WTC11 (cell line): ENCODE results near the gene JADE1. TPM values are rescaled to one million over a fixed set of nuclear protein-coding genes. Genes with fewer than 3 reads are reported as not detected.

Source experiments
- ATAC-seq: fragments of 200-7000 bp; cut with Tn5 transposase; 2 replicates; pipeline ENCODE4 v1.10.0; 2021; ENCODE audit warnings: mild to moderate bottlenecking, moderate library complexity
- Bru-seq: library from RNA; stranded (reverse); fragments of 400-500 nt; gene quantifications from one replicate; lab custom pipeline; 2021; lab: Mats Ljungman, UMichigan
- CTCF ChIA-PET: fragments of 300-600 bp; sonication (Branson Sonifier 250); formaldehyde crosslinking; loops from one replicate; lab custom pipeline; 2021; ENCODE audit warnings: antibody characterized with exemption; lab: Charles Lee
- POLR2A ChIA-PET: fragments of 350-600 bp; sonication (Branson Sonifier 250); formaldehyde crosslinking; loops from one replicate; lab custom pipeline; 2021; ENCODE audit warnings: antibody characterized with exemption; lab: Charles Lee
- DNase-seq: peaks from one replicate; pipeline ENCODE4 v3.0.0; 2021; ENCODE audit warnings: low spot score
- H3K27ac Mint-ChIP-seq: 2 replicates; pipeline ENCODE4 v1.8.0; 2021; ENCODE audit warnings: mixed read lengths
- H3K27me3 Mint-ChIP-seq: 2 replicates; pipeline ENCODE4 v1.8.0; 2021; ENCODE audit warnings: low read depth, mild to moderate bottlenecking, moderate library complexity, mixed read lengths
- H3K36me3 Mint-ChIP-seq: 2 replicates; pipeline ENCODE4 v1.8.0; 2021; ENCODE audit warnings: mixed read lengths
- H3K4me1 Mint-ChIP-seq: 2 replicates; pipeline ENCODE4 v1.8.0; 2022; ENCODE audit warnings: mixed read lengths
- H3K4me3 Mint-ChIP-seq: 2 replicates; pipeline ENCODE4 v1.8.0; 2021; ENCODE audit warnings: mild to moderate bottlenecking, moderate library complexity, mixed read lengths
- H3K9me3 Mint-ChIP-seq: 2 replicates; pipeline ENCODE4 v1.8.0; 2021; ENCODE audit warnings: mixed read lengths
- AR ChIP-seq: fragments of 250-450 bp; sonication (Bioruptor Pico); IDR thresholded peaks from 2 replicates; pipeline ENCODE4 v1.9.0; 2021; ENCODE audit warnings: mild to moderate bottlenecking
- CREM ChIP-seq: sonication (generic); formaldehyde crosslinking; IDR thresholded peaks from 2 replicates; pipeline ENCODE4 v1.8.1; 2022; ENCODE audit warnings: mild to moderate bottlenecking, missing genetic modification reagents, moderate library complexity
- CTCF ChIP-seq: fragments of 200-600 bp; IDR thresholded peaks from 2 replicates; pipeline ENCODE4 v1.8.0; 2022; ENCODE audit warnings: antibody characterized with exemption
- EMX1 ChIP-seq: fragments of 250-450 bp; sonication (Bioruptor Pico); IDR thresholded peaks from 2 replicates; pipeline ENCODE4 v1.8.0; 2021; ENCODE audit warnings: mild to moderate bottlenecking
- ERG ChIP-seq: fragments of 250-450 bp; sonication (Bioruptor Pico); IDR thresholded peaks from 2 replicates; pipeline ENCODE4 v1.8.0; 2021; ENCODE audit warnings: mild to moderate bottlenecking
- FOXJ3 ChIP-seq: sonication (generic); formaldehyde crosslinking; IDR thresholded peaks from 2 replicates; pipeline ENCODE4 v1.9.0; 2021; ENCODE audit warnings: missing genetic modification reagents, mild to moderate bottlenecking, borderline replicate concordance
- FOXP1 ChIP-seq: sonication (generic); formaldehyde crosslinking; IDR thresholded peaks from 2 replicates; pipeline ENCODE4 v1.8.0; 2022; ENCODE audit warnings: missing genetic modification reagents, mild to moderate bottlenecking, moderate library complexity, borderline replicate concordance
- FOXP4 ChIP-seq: sonication (generic); formaldehyde crosslinking; IDR thresholded peaks from 2 replicates; pipeline ENCODE4 v1.8.0; 2022; ENCODE audit warnings: mild to moderate bottlenecking, missing genetic modification reagents
- HMGA2 ChIP-seq: fragments of 250-450 bp; sonication (Bioruptor Pico); IDR thresholded peaks from 2 replicates; pipeline ENCODE4 v1.4.0; 2021; ENCODE audit warnings: mild to moderate bottlenecking, moderate library complexity
- HMGXB4 ChIP-seq: sonication (generic); formaldehyde crosslinking; IDR thresholded peaks from 2 replicates; pipeline ENCODE4 v1.8.1; 2023; ENCODE audit warnings: mild to moderate bottlenecking, moderate library complexity, missing genetic modification reagents
- JUN ChIP-seq: sonication (generic); formaldehyde crosslinking; IDR thresholded peaks from 2 replicates; pipeline ENCODE4 v1.8.0; 2023; ENCODE audit warnings: mild to moderate bottlenecking, missing genetic modification reagents
- KAT7 ChIP-seq: sonication (generic); formaldehyde crosslinking; IDR thresholded peaks from 2 replicates; pipeline ENCODE4 v1.8.1; 2023; ENCODE audit warnings: missing genetic modification reagents, mild to moderate bottlenecking, borderline replicate concordance
- NFATC4 ChIP-seq: fragments of 250-450 bp; sonication (Bioruptor Pico); IDR thresholded peaks from 2 replicates; pipeline ENCODE4 v1.9.0; 2021; ENCODE audit warnings: mild to moderate bottlenecking
- PRRX2 ChIP-seq: fragments of 250-450 bp; sonication (Bioruptor Pico); IDR thresholded peaks from 2 replicates; pipeline ENCODE4 v1.8.0; 2021; ENCODE audit warnings: mild to moderate bottlenecking
- RORB ChIP-seq: fragments of 250-450 bp; sonication (Bioruptor Pico); IDR thresholded peaks from 2 replicates; pipeline ENCODE4 v1.9.0; 2021; ENCODE audit warnings: mild to moderate bottlenecking
- TP53 ChIP-seq: sonication (generic); formaldehyde crosslinking; IDR thresholded peaks from 2 replicates; pipeline ENCODE4 v1.8.1; 2023; ENCODE audit warnings: mild to moderate bottlenecking, missing genetic modification reagents
- ZBTB21 ChIP-seq: sonication (generic); formaldehyde crosslinking; IDR thresholded peaks from 2 replicates; pipeline ENCODE4 v1.8.1; 2023; ENCODE audit warnings: mild to moderate bottlenecking, missing genetic modification reagents, borderline replicate concordance
- ZMAT4 ChIP-seq: fragments of 250-450 bp; sonication (Bioruptor Pico); IDR thresholded peaks from 2 replicates; pipeline ENCODE4 v1.9.0; 2021; ENCODE audit warnings: mild to moderate bottlenecking
- ZNF121 ChIP-seq: sonication (generic); formaldehyde crosslinking; IDR thresholded peaks from 2 replicates; pipeline ENCODE4 v1.8.0; 2023; ENCODE audit warnings: missing genetic modification reagents
- ZNF423 ChIP-seq: fragments of 250-450 bp; sonication (Bioruptor Pico); IDR thresholded peaks from 2 replicates; pipeline ENCODE4 v2.1.2; 2022; ENCODE audit warnings: mild to moderate bottlenecking, moderate library complexity
- ZNF671 ChIP-seq: fragments of 250-450 bp; sonication (Bioruptor Pico); IDR thresholded peaks from 2 replicates; pipeline ENCODE4 v1.8.0; 2021; ENCODE audit warnings: mild to moderate bottlenecking
- long read RNA-seq, 3 experiments: library from RNA in 1 of 3; library from capped mRNA in 1 of 3; library from polyadenylated mRNA in 1 of 3; unstranded in 2 of 3; stranded (forward) in 1 of 3; transcript quantifications; one replicate each; pipeline ENCODE4 v2.0.0, GENCODE V29; 2021
- total RNA-seq: library from RNA; stranded (reverse); gene quantifications from 3 replicates; pipeline ENCODE4 v1.2.3, GENCODE V29; 2021

Gene JADE1
- total RNA-seq (132 to 156 TPM (median 150 TPM) in 3 replicates), Bru-seq, nascent RNA (percentile 98 among the genes with signal in this experiment)
- long read RNA-seq, experiment 1, full-length matches to known transcripts, result 369 of 661 reads
- long read RNA-seq, experiment 1, partial matches to known transcripts, result 140 of 661 reads
- long read RNA-seq, experiment 1, other reads (novel, unspliced or antisense), result 152 of 661 reads
- long read RNA-seq, experiment 2, full-length matches to known transcripts, result 34 of 147 reads
- long read RNA-seq, experiment 2, partial matches to known transcripts, result 77 of 147 reads
- long read RNA-seq, experiment 2, other reads (novel, unspliced or antisense), result 36 of 147 reads
- long read RNA-seq, experiment 3, full-length matches to known transcripts, result 5 of 39 reads
- long read RNA-seq, experiment 3, partial matches to known transcripts, result 27 of 39 reads
- long read RNA-seq, experiment 3, other reads (novel, unspliced or antisense), result 7 of 39 reads

- Mint-ChIP-seq H3K27ac (peak within 1 kb of the TSS; percentile 100), H3K36me3 (peaks cover 9% of the 10 kb centered on the region)
- CTCF ChIA-PET, result interaction anchor here (0.6 to 1.3 kb wide), 9 partner anchors 9 to 250 kb away, joined by 3 to 9 read pairs (median 3); no protein-coding TSS in a partner anchor
- TF ChIP-seq CREM (CRISPR knock-in tag), result peak; percentile 5; the same call in 1 of the 2 replicates
- no peak for TF ChIP-seq ZNF423
- TF ChIP-seq ERG (CRISPR knock-in tag), result no peak
- TF ChIP-seq FOXP4, result no peak; the same call in 1 of the 2 replicates
- TF ChIP-seq ZBTB21 (CRISPR knock-in tag), result peak; percentile 66; the same call in 1 of the 2 replicates
- TF ChIP-seq TP53 (CRISPR knock-in tag), result no peak
- TF ChIP-seq FOXJ3 (CRISPR knock-in tag), result no peak
- no peak for TF ChIP-seq NFATC4
- no peak for TF ChIP-seq JUN (CRISPR knock-in tag)
- peak; percentile 40; the same call in 1 of the 2 replicates for TF ChIP-seq ZNF671 (CRISPR knock-in tag)
- 0 out of 2 replicates have a peak, but pooled peaks have one; percentile 51 for TF ChIP-seq EMX1 (CRISPR knock-in tag)
- no peak for TF ChIP-seq RORB (CRISPR knock-in tag)
- TF ChIP-seq FOXP1 (CRISPR knock-in tag), result peak; percentile 56; the same call in 1 of the 2 replicates
- TF ChIP-seq AR (CRISPR knock-in tag), result no peak
- TF ChIP-seq HMGXB4 (CRISPR knock-in tag), result 0 out of 2 replicates have a peak, but pooled peaks have one; percentile 81
- no peak for TF ChIP-seq ZNF121
- no peak for TF ChIP-seq HMGA2 (CRISPR knock-in tag)
- peak; percentile 10; the same call in 1 of the 2 replicates for TF ChIP-seq KAT7 (CRISPR knock-in tag)
- TF ChIP-seq ZMAT4 (CRISPR knock-in tag), result no peak
- TF ChIP-seq CTCF, result peak; percentile 23; the same call in 1 of the 2 replicates
- TF ChIP-seq PRRX2 (CRISPR knock-in tag), result no peak; the same call in 1 of the 2 replicates
Measured at GRCh38 chr4:128809477-128810330, at the start of gene JADE1. Gene JADE1, plus strand, starts transcription at chr4:128809700. Its CDS starts 22,059 bp downstream, at chr4:128831759.

More at GRCh38 chr4:128809477-128810330, at the start of gene JADE1:
- Mint-ChIP-seq H3K9me3 (no peaks in the 10 kb centered on the region), H3K27me3 (no peaks in the 10 kb centered on the region), H3K4me1 (peaks cover 42% of the 10 kb centered on the region), H3K4me3 (peak within 1 kb of the TSS; percentile 98)
- POLR2A ChIA-PET, result interaction anchor here (0.6 to 1.3 kb wide), 6 partner anchors 26 to 888 kb away, joined by 3 to 9 read pairs (median 6); no protein-coding TSS in a partner anchor
- ATAC-seq (peak; percentile 65), DNase-seq (peak; percentile 95)
